Measurements from ENCODE around the gene CYSRT1. TPM values are rescaled to one million over a fixed set of nuclear protein-coding genes. Genes with fewer than 3 reads are reported as not detected.

The CYSRT1 gene
- total RNA-seq, 1 experiment from 2014 or later: 1.4 TPM

GRCh38 chr9:137244486-137245449, 19.8 kb downstream of the CYSRT1 start:
- DNase-seq (ENCODE audit: unreplicated experiment): no peak
- Mint-ChIP-seq H3K9me3 (ENCODE audit: unreplicated experiment) (no peaks in the 10 kb centered on the region), H3K4me1 (ENCODE audit: insufficient read depth, unreplicated experiment) (peaks cover 15% of the 10 kb centered on the region), H3K27me3 (ENCODE audit: insufficient read depth, unreplicated experiment) (no peaks in the 10 kb centered on the region), H3K4me3 (ENCODE audit: unreplicated experiment) (no peak overlapping the region), H3K27ac (ENCODE audit: low read depth, unreplicated experiment) (no peak overlapping the region), H3K36me3 (ENCODE audit: insufficient read depth, unreplicated experiment) (peaks cover 41% of the 10 kb centered on the region)
- intact Hi-C loops (cut with micrococcal nuclease): no loop called here
- ChIA-PET POLR2A (interaction anchor here (0.6 to 8.6 kb wide), 3 partner anchors 10 to 199 kb away, joined by 3 to 118 read pairs (median 3); partner anchors contain the start of genes NELFB and NRARP), CTCF (interaction anchor here (0.6 to 1.3 kb wide), 7 partner anchors 8 to 198 kb away, joined by 3 to 11 read pairs (median 3); partner anchors contain the start of gene NELFB)
- TF ChIP-seq, protein P1, sequence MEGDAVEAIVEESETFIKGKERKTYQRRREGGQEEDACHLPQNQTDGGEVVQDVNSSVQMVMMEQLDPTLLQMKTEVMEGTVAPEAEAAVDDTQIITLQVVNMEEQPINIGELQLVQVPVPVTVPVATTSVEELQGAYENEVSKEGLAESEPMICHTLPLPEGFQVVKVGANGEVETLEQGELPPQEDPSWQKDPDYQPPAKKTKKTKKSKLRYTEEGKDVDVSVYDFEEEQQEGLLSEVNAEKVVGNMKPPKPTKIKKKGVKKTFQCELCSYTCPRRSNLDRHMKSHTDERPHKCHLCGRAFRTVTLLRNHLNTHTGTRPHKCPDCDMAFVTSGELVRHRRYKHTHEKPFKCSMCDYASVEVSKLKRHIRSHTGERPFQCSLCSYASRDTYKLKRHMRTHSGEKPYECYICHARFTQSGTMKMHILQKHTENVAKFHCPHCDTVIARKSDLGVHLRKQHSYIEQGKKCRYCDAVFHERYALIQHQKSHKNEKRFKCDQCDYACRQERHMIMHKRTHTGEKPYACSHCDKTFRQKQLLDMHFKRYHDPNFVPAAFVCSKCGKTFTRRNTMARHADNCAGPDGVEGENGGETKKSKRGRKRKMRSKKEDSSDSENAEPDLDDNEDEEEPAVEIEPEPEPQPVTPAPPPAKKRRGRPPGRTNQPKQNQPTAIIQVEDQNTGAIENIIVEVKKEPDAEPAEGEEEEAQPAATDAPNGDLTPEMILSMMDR (IDR thresholded peaks at IDR 0.05; ENCODE audit: unreplicated experiment): no peak
- no TSS peak for BruUV-seq (replicated peaks)

DNA sequence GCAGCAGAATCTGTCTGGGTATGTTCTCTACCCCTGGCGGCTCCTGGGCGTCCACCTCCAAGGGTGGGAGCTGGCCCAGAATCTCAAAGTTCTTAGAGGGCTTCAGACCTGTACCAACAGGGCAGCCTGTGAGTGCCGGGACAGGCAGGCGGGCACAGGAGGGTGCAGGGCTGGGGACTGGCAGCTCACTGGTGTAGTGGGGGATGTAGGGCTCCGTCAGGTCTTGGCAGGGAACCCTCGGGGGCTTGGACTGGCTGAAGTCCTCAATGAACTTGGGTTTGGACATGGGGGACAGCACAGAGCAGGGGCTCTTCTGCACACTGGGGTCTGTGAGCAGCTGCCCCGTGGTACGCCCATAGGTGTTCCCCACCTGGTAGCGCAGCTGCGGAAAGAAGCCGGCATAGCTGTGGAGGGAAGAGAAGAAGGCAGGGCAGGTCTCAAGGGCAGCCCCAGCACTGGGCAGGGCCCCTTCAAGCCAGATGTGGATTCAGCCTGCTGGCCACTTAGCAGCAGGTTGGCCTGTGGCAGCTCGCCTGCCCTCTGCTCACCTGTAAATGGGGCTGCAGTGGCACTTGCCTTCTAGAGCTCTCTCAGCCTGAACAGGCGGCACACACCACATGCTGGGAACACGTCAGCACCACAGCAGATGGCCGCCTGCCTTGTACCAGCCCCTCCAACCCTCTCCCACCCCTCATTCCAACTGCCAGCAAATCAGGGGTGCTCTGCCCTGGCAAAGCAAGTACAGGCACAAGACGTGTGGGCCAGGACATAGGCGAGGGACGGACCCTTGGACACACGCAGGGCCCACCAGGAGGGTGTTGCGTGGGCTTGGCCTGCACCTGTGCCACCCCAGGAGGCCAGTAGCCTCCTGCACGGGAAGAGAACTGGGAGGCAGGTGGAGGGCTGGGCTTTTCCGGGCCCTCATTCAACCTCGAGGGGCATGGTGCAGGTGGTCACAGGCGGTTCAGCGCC, 20.8 kb downstream of the CYSRT1 start:
- TF ChIP-seq, protein P1 (IDR thresholded peaks at IDR 0.05; ENCODE audit: unreplicated experiment): no peak
- no TSS peak for BruUV-seq (replicated peaks)
- CTCF ChIA-PET: interaction anchor here (0.6 to 1.3 kb wide), 4 partner anchors 9 to 199 kb away, joined by 3 to 6 read pairs (median 3); no protein-coding TSS in a partner anchor
- peaks cover 15% of the 10 kb centered on the region for H3K4me1 Mint-ChIP-seq (ENCODE audit: insufficient read depth, unreplicated experiment)
- DNase-seq (ENCODE audit: unreplicated experiment): no peak
- H3K9me3 Mint-ChIP-seq (ENCODE audit: unreplicated experiment): no peaks in the 10 kb centered on the region
- H3K4me3 Mint-ChIP-seq (ENCODE audit: unreplicated experiment): no peak overlapping the region
- no peaks in the 10 kb centered on the region for H3K27me3 Mint-ChIP-seq (ENCODE audit: insufficient read depth, unreplicated experiment)
- intact Hi-C loops (cut with micrococcal nuclease): no loop called here
- no peak overlapping the region for H3K27ac Mint-ChIP-seq (ENCODE audit: low read depth, unreplicated experiment)
- peaks cover 38% of the 10 kb centered on the region for H3K36me3 Mint-ChIP-seq (ENCODE audit: insufficient read depth, unreplicated experiment)
- POLR2A ChIA-PET: interaction anchor here (0.6 to 8.6 kb wide), 2 partner anchors 9 to 57 kb away, joined by 3 to 118 read pairs; partner anchors contain the start of genes NELFB and NRARP

DNA sequence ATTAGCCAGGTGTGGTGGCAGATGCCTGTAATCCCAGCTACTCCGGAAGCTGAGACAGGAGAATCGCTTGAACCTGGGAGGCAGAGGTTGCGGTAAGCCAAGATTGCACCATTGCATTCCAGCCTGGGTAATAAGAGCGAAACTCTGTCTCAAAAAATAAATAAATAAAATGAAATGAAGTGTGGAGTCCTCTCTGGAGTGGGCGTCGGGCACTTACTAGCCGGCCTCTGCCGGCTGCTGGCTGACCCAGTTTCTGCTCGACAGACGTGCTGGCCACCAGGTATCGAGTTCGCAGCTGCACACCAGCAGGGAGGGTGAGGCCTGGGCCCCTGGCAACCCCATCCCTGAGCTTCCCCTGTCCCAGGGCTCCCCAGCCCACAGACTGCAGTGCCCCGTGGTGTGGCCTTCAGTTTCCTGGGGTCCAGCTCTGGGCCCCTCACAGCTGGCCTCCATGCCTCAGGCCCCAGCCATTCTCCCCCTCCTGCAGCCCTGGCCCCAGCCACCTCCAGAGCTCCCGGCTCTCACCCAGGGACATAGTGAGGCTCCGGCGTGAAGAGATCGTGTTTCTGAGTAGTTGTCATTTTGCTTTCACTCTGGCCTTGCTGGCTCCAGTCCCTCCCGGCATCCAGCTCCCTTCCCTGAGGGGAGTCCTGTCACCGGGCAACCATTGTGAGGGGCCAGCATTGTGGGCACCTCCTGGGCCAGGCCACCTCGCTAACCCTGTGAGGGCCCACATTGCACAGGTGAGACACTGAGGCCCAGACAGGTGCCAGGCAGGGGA, 22.4 kb downstream of the CYSRT1 start:
- no peak overlapping the region for H3K4me3 Mint-ChIP-seq (ENCODE audit: unreplicated experiment)
- DNase-seq (ENCODE audit: unreplicated experiment): no peak
- BruUV-seq (replicated peaks): no TSS peak
- peaks cover 22% of the 10 kb centered on the region for H3K36me3 Mint-ChIP-seq (ENCODE audit: insufficient read depth, unreplicated experiment)
- ChIA-PET POLR2A (interaction anchor here (0.6 to 8.6 kb wide), 3 partner anchors 7 to 42 kb away, joined by 3 to 118 read pairs (median 4); partner anchors contain the start of gene NELFB), CTCF (interaction anchor here (0.6 to 0.9 kb wide), 3 partner anchors 9 to 518 kb away, joined by 3 to 4 read pairs (median 3); no protein-coding TSS in a partner anchor)
- TF ChIP-seq, protein P1 (IDR thresholded peaks at IDR 0.05; ENCODE audit: unreplicated experiment): no peak
- peaks cover 15% of the 10 kb centered on the region for H3K4me1 Mint-ChIP-seq (ENCODE audit: insufficient read depth, unreplicated experiment)
- H3K27ac Mint-ChIP-seq (ENCODE audit: low read depth, unreplicated experiment): no peak overlapping the region
- no peaks in the 10 kb centered on the region for H3K27me3 Mint-ChIP-seq (ENCODE audit: insufficient read depth, unreplicated experiment)
- intact Hi-C loops (cut with micrococcal nuclease): no loop called here
- H3K9me3 Mint-ChIP-seq (ENCODE audit: unreplicated experiment): no peaks in the 10 kb centered on the region

Data from MCF 10A (cell line).